ENCODE measurements around the gene HTRA1. TPM values are rescaled to one million over a fixed set of nuclear protein-coding genes. Genes with fewer than 3 reads are reported as not detected.

The HTRA1 gene
- total and polyA plus RNA-seq, 10 of the 15 experiments (the other 5 are each of a cell fraction or from before 2014, with no cell fraction given): 0.13 TPM; not detected in 9

DNA sequence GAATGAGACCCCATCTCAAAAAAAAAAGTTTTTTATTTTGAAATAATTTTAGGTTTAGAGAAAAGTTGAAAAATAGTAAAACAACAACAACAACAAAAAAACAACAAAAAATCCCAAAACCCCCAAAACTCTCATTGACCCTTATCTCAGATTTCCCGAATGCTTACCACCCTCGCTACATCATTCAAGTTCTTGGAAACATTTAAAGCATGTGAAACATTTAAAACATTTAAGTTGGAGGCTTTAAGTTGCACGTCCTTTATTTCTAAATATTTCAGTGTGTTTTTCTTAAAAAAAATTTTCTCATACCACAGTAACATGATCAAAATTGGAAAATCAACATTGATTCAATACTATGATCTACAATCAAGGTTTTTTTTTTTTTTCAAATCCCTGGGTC is 7.3 kb upstream of the HTRA1 start:
- Histone ChIP-seq H3K9ac (ENCODE audit: control insufficient read depth, insufficient read depth, low read length) (no peak overlapping the region), H4K20me1 (ENCODE audit: control insufficient read depth, insufficient read depth) (no peaks in the 10 kb centered on the region), H2AFZ (ENCODE audit: control insufficient read depth, low read depth, low read length) (no peak overlapping the region), H3K4me2 (ENCODE audit: control insufficient read depth, insufficient read depth) (no peak overlapping the region), H3K4me3 (no peak overlapping the region), H3K27me3 (replicated peaks in 1 of 2; ENCODE audit: control insufficient read depth in 2 of 2, insufficient read depth in 2 of 2, low read length in 1 of 2) (peaks cover 0 to 5% of the 10 kb centered on the region in 2 experiments; a peak in 2 of 4 replicates), H3K27ac (ENCODE audit: control insufficient read depth, insufficient read depth) (no peak overlapping the region), H3K9me3 (replicated peaks; ENCODE audit: control insufficient read depth, insufficient read depth, low read length) (no peaks in the 10 kb centered on the region), H3K36me3 (ENCODE audit: control insufficient read depth in 2 of 2, insufficient read depth in 2 of 2, low read length in 1 of 2) (no peaks in the 10 kb centered on the region), H3K79me2 (ENCODE audit: control insufficient read depth, insufficient read depth, low read length) (no peaks in the 10 kb centered on the region), H3K4me1 (ENCODE audit: control insufficient read depth, insufficient read depth, low read length) (no peaks in the 10 kb centered on the region)
- ChIA-PET POLR2A (no interaction called here), CTCF (interaction anchor here (0.7 to 1.5 kb wide), 3 partner anchors 15 to 115 kb away, joined by 3 read pairs; no protein-coding TSS in a partner anchor), SMC1A (ENCODE audit: uncharacterized antibody, unreplicated experiment) (no interaction called here), RAD21 (ENCODE audit: unreplicated experiment) (no interaction called here)
- in situ Hi-C loops (cut with MboI) (no loop called here), intact Hi-C loops (cut with micrococcal nuclease; ENCODE audit: unreplicated experiment) (no loop called here)
- no TSS peak for BruUV-seq (replicated peaks)
- no peak for FAIRE-seq
- no peak for ATAC-seq
- WGBS (ENCODE audit: insufficient coverage, insufficient replicate concordance, low lambda C conversion rate, missing lambda C conversion rate): 41% methylated on average over 3 of the region's 3 CpGs
- DNase-seq (ENCODE audit: low read depth, low spot score): no peak
- TF ChIP-seq EED (IDR thresholded peaks at IDR 0.05; ENCODE audit: low read depth): no peak
- no peak for TF ChIP-seq STAT1 (conservative IDR thresholded peaks at IDR 0.05)
- TF ChIP-seq FOXM1 (IDR thresholded peaks at IDR 0.05; ENCODE audit: low read depth, low read length): no peak

DNA sequence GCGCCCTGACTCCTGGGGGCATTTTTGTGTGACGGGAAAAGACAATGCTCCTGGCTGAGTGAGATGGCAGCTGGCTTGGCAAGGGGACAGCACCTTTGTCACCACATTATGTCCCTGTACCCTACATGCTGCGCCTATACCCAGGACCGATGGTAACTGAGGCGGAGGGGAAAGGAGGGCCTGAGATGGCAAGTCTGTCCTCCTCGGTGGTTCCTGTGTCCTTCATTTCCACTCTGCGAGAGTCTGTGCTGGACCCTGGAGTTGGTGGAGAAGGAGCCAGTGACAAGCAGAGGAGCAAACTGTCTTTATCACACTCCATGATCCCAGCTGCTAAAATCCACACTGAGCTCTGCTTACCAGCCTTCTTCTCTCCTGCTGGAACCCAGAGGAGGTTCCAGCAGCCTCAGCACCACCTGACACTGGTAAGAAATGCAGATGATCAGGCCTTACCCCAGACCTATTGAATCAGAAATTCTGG is 6.7 kb upstream of the HTRA1 start, which contains the start of gene ARMS2:
Gene ARMS2 (plus strand): TSS at position 51 of the 478 bp plus-strand sequence. CDS start 75 bp downstream, at position 126.
- H3K79me2 ChIP-seq (ENCODE audit: control insufficient read depth, insufficient read depth, low read length): no peaks in the 10 kb centered on the region
- no peak within 1 kb of the TSS for H3K4me3 ChIP-seq
- in situ Hi-C loops (cut with MboI) (no loop called here), intact Hi-C loops (cut with micrococcal nuclease; ENCODE audit: unreplicated experiment) (no loop called here)
- H2AFZ ChIP-seq (ENCODE audit: control insufficient read depth, low read depth, low read length): no peak within 1 kb of the TSS
- no peak within 1 kb of the TSS for H3K27ac ChIP-seq (ENCODE audit: control insufficient read depth, insufficient read depth)
- FAIRE-seq (no peak), ATAC-seq (no peak), DNase-seq (ENCODE audit: low read depth, low spot score) (no peak)
- H3K9ac ChIP-seq (ENCODE audit: control insufficient read depth, insufficient read depth, low read length): no peak within 1 kb of the TSS
- TF ChIP-seq, protein P1, sequence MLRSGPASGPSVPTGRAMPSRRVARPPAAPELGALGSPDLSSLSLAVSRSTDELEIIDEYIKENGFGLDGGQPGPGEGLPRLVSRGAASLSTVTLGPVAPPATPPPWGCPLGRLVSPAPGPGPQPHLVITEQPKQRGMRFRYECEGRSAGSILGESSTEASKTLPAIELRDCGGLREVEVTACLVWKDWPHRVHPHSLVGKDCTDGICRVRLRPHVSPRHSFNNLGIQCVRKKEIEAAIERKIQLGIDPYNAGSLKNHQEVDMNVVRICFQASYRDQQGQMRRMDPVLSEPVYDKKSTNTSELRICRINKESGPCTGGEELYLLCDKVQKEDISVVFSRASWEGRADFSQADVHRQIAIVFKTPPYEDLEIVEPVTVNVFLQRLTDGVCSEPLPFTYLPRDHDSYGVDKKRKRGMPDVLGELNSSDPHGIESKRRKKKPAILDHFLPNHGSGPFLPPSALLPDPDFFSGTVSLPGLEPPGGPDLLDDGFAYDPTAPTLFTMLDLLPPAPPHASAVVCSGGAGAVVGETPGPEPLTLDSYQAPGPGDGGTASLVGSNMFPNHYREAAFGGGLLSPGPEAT (IDR thresholded peaks at IDR 0.05; ENCODE audit: low read depth): no peak
- no peak for TF ChIP-seq RCOR1 (conservative IDR thresholded peaks at IDR 0.05; ENCODE audit: low read depth, low read length)
- TF ChIP-seq, protein P2, sequence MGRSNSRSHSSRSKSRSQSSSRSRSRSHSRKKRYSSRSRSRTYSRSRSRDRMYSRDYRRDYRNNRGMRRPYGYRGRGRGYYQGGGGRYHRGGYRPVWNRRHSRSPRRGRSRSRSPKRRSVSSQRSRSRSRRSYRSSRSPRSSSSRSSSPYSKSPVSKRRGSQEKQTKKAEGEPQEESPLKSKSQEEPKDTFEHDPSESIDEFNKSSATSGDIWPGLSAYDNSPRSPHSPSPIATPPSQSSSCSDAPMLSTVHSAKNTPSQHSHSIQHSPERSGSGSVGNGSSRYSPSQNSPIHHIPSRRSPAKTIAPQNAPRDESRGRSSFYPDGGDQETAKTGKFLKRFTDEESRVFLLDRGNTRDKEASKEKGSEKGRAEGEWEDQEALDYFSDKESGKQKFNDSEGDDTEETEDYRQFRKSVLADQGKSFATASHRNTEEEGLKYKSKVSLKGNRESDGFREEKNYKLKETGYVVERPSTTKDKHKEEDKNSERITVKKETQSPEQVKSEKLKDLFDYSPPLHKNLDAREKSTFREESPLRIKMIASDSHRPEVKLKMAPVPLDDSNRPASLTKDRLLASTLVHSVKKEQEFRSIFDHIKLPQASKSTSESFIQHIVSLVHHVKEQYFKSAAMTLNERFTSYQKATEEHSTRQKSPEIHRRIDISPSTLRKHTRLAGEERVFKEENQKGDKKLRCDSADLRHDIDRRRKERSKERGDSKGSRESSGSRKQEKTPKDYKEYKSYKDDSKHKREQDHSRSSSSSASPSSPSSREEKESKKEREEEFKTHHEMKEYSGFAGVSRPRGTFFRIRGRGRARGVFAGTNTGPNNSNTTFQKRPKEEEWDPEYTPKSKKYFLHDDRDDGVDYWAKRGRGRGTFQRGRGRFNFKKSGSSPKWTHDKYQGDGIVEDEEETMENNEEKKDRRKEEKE (IDR thresholded peaks at IDR 0.05): no peak
- no peak for TF ChIP-seq CBX3 (IDR thresholded peaks at IDR 0.05; ENCODE audit: borderline replicate concordance, low read depth)
- no peak for TF ChIP-seq STAT3 (IDR thresholded peaks at IDR 0.05; ENCODE audit: low read depth, low read length)
- no peak for TF ChIP-seq KAT2A (conservative IDR thresholded peaks at IDR 0.05; ENCODE audit: control insufficient read depth, low read depth, low read length)
- 20% methylated on average over 6 of the region's 7 CpGs for WGBS (ENCODE audit: insufficient coverage, insufficient replicate concordance, low lambda C conversion rate, missing lambda C conversion rate)
- H4K20me1 ChIP-seq (ENCODE audit: control insufficient read depth, insufficient read depth): no peaks in the 10 kb centered on the region
- no peaks in the 10 kb centered on the region for H3K4me1 ChIP-seq (ENCODE audit: control insufficient read depth, insufficient read depth, low read length)
- ChIA-PET POLR2A (no interaction called here), SMC1A (ENCODE audit: uncharacterized antibody, unreplicated experiment) (no interaction called here), CTCF (interaction anchor here (0.7 to 1.5 kb wide), 4 partner anchors 12 to 114 kb away, joined by 3 read pairs; no protein-coding TSS in a partner anchor), RAD21 (ENCODE audit: unreplicated experiment) (no interaction called here)
- H3K27me3 ChIP-seq (replicated peaks in 1 of 2; ENCODE audit: control insufficient read depth in 2 of 2, insufficient read depth in 2 of 2, low read length in 1 of 2): peaks cover 0 to 6% of the 10 kb centered on the region in 2 experiments; a peak in 2 of 4 replicates
- H3K9me3 ChIP-seq (replicated peaks; ENCODE audit: control insufficient read depth, insufficient read depth, low read length): no peaks in the 10 kb centered on the region
- no TSS peak for BruUV-seq (replicated peaks)
- H3K36me3 ChIP-seq (ENCODE audit: control insufficient read depth in 2 of 2, insufficient read depth in 2 of 2, low read length in 1 of 2): no peaks in the 10 kb centered on the region
- H3K4me2 ChIP-seq (ENCODE audit: control insufficient read depth, insufficient read depth): no peak within 1 kb of the TSS

Measured in GM12878 (cell line).